ENCODE measurements around the gene ALDH5A1. TPM values are rescaled to one million over a fixed set of nuclear protein-coding genes. Genes with fewer than 3 reads are reported as not detected.
A peak's percentile ranks its signal among the peaks of the same experiment; 100 is the strongest.

ALDH5A1 gene
- polyA plus RNA-seq, 1 donor: 29.8 TPM

GRCh38 chr6:24584382-24584720, 89.6 kb downstream of the ALDH5A1 start:
- H3K4me3 ChIP-seq (ENCODE audit: low read length): no peak overlapping the region
- H3K9me3 ChIP-seq (ENCODE audit: control insufficient read depth, low read depth, low read length): no peaks in the 10 kb centered on the region
- WGBS (ENCODE audit: insufficient coverage, low lambda C conversion rate): no CpG with 5 or more reads among the region's 2 CpGs
- peaks cover 11% of the 10 kb centered on the region for H3K4me1 ChIP-seq (ENCODE audit: control insufficient read depth, insufficient read depth, low read length)
- no peak for DNase-seq
- H3K27me3 ChIP-seq (ENCODE audit: control insufficient read depth, insufficient read depth, low read length): no peaks in the 10 kb centered on the region
- H3K27ac ChIP-seq (ENCODE audit: low read length): peak overlapping the region; percentile 55
- no peaks in the 10 kb centered on the region for H3K36me3 ChIP-seq (ENCODE audit: control insufficient read depth, insufficient read depth, low read length)

Other genes with a start within 250 kb of the ALDH5A1 start
- gene DCDC2, start 136.9 kb upstream of the ALDH5A1 start, polyA plus RNA-seq: 8.3 TPM
- gene MRS2, start 92.0 kb upstream of the ALDH5A1 start, polyA plus RNA-seq: 27.0 TPM
- gene GPLD1, start 5.4 kb upstream of the ALDH5A1 start, polyA plus RNA-seq: 2.2 TPM
- 0.96 TPM for gene KIAA0319, start 151.2 kb downstream of the ALDH5A1 start, polyA plus RNA-seq
- 292 TPM for gene TDP2, start 171.9 kb downstream of the ALDH5A1 start, polyA plus RNA-seq
- gene ACOT13, start 172.1 kb downstream of the ALDH5A1 start, polyA plus RNA-seq: 17.6 TPM
- 84.4 TPM for gene C6orf62, start 224.2 kb downstream of the ALDH5A1 start, polyA plus RNA-seq